GM10266 (cell line): ENCODE results near the gene AHRR.

ENCODE experiments used
- DNase-seq: peaks from one replicate; pipeline ENCODE4 v3.0.0; 2012; ENCODE audit errors: extremely low spot score
- CTCF ChIP-seq: IDR thresholded peaks from 2 replicates; pipeline ENCODE4 v1.5.1; 2012; ENCODE audit warnings: mild to moderate bottlenecking, low read depth; ENCODE audit not compliant: control insufficient read depth, insufficient read depth; ENCODE audit errors: missing control alignments

AHRR gene

DNA sequence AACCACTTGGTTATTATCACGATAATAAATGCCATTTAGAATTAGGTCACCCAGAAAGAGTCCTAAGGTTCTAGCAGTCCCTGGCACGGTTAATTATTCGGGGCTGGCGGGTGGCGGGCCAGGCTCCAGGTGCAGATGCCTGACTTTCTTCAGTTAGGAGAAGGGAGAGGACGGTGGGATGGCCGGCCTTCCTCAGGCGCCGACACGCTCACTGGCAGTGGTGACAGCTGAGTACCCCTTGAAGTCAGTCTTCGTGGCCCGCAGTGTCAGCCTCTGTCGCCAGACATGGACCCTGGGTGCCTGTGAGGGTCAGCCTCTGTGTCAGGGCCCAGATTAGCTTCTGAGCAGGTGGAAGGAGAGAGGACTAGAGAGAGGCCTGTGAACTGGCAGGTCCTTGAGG is 100.4 kb downstream of the AHRR start:
- DNase-seq, result no peak
- no peak for TF ChIP-seq CTCF

DNA sequence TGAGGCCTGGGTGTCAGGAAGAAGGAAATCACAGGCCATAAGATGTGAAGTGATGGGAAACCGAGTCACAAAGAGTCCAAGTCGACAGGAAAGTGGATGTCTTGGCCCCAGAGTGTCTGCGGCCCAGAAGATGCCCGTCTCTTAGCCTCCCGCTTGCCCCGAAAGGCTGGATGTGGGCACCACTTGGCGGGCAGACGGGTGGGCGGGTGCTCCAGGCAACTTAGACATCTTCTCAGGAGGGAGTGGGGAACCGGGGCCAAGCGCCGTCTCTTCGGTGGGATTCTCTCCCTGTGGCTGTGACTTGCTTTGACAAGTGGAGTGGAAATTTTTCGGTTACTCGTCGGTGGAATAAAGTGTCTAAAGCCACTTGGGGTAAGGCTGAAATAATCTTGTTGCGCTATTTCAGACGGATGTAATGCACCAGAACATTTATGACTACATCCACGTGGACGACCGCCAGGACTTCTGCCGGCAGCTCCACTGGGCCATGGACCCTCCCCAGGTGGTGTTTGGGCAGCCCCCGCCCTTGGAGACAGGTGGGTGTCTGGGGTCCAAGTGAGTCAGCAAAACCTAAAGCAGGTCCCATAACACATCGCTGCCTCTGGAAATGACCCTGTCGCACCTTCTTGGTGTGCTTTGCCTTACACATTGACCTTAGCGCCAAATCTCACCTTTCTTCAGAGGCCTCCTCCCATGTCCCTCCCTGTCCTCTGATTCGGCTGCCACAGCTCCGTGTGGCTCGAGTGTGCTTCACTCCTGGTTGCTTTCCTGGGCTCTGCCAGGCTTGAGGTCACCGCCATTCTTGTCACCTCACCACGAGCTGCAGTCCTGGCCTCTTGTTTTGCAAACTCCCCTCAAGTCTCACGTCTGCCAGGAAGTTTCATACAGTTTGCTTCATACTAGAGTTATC is 101.1 kb downstream of the AHRR start:
- no peak for DNase-seq
- no peak for TF ChIP-seq CTCF

GRCh38 chr5:423233-423565 is 101.7 kb downstream of the AHRR start:
- TF ChIP-seq CTCF, result no peak
- DNase-seq, result no peak

DNA sequence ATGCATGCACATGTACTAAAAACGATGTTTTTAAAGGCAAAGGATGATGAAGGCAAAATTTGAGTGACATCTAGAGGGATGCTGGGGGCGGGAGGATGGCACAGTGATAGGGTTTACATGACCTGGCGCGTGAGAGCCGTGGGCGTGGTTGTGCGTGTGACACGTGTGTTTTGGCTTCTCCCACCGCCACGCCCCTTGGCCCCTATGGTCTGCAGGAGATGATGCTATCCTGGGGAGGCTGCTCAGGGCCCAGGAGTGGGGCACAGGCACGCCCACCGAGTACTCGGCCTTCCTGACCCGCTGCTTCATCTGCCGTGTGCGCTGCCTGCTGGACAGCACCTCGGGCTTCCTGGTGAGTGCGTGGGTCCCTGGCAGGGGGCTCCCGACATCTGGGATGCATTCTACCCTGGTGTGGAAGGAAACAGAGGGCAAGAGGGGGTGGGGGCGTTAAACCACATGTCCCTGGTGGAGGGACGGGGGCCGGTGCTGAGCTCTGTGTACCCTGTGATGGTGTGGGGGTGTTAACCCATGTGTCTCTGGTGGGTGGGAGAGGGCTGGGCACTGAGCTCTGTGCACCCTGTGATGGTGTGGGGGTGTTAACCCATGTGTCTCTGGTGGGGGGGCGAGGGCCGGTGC is 102.2 kb downstream of the AHRR start:
- DNase-seq, result no peak
- TF ChIP-seq CTCF, result no peak

- TF ChIP-seq CTCF, result no peak
- DNase-seq, result peak; percentile 89
Observed at GRCh38 chr5:424301-425110, 103.0 kb downstream of the AHRR start.

- peak; percentile 24 for TF ChIP-seq CTCF
- no peak for DNase-seq
Observed at GRCh38 chr5:425714-426113, 104.2 kb downstream of the AHRR start.

DNA sequence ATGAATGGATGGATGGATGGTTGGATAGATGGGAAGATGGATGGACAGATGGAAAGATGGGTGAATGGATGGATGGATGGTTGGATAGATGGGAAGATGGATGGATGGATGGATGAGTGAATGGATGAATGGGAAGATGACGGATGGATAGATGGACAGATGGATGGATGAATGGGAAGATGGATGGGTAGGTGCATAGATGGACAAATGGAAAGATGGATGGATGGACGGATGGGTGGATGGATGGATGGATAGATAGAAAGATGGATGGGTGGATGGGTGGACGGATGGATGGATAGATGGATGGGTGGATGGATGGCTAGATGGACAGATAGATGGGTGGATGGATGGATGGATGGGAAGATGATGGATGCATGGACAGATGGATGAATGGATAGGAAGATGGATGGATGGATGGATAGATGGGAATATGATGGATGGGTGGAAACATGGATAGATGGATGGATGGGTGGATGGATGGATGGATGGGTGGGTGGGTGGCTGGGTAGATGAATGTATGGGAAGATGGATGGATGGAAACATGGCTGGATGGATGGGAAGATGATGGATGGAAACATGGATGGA is 105.0 kb downstream of the AHRR start:
- DNase-seq, result no peak
- no peak for TF ChIP-seq CTCF
